ENCODE measurements around the gene SPTAN1.

The SPTAN1 gene

GRCh38 chr9:128666481-128666941 lies 114.1 kb downstream of the SPTAN1 start:
- peak; percentile 32 for DNase-seq (ENCODE audit: low spot score)

- no peak for DNase-seq (ENCODE audit: low spot score)
Measured at GRCh38 chr9:128669786-128670185, 117.4 kb downstream of the SPTAN1 start.

GRCh38 chr9:128675382-128675781 lies 123.0 kb downstream of the SPTAN1 start:
- DNase-seq (ENCODE audit: low spot score) = no peak

- DNase-seq (ENCODE audit: low spot score) = no peak
Measured at GRCh38 chr9:128677794-128678193, 125.4 kb downstream of the SPTAN1 start.
